ENCODE measurements around the gene PPP3CB. TPM values are rescaled to one million over a fixed set of nuclear protein-coding genes. Genes with fewer than 3 reads are reported as not detected.

PPP3CB gene
- total and polyA plus RNA-seq, 2 donors (not counting 3 experiments of a cell fraction or from before 2014, with no cell fraction given): 13.5 to 30.4 TPM

DNA sequence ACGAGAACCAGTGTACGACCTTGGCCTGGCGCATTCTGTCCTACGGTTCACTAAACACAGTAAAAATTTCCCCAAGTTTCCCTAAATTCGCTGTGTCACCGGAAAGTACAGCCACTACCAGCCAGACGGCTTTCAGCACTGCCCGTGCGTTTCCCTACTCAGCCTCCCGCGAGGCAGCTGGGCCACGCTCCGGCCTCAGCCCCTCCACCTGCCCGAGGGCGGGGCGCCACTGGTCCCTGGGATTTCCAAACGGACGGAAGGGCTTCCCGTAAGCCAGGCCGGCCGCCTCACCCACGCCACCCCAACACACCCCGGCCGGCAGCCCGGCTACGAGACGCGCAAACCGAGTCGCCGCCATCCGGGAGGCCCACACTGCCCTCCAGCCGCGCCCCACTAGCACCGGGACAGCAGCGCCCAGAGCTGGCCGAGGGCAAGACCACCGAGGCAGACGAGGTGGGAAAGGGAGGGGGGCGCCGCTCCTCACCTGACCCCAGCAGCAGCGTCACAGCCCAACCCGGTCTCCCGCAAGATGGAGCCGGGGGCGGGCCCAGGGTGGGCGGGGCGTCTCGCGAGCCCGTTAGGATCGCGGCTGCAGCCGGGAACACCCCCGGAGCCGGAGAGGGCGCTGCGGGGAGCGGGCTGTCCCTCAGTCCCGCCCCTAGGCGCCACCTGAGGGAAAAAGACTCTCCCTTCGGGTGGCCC is 82.1 kb downstream of the PPP3CB start, which contains the start of gene ANXA7:
TSS of gene ANXA7 (minus strand) at position 531 of the 702 bp plus-strand sequence. CDS start 13,202 bp downstream, outside the sequence.
- POLR2A ChIA-PET: no interaction called here
- FAIRE-seq (no peak), DNase-seq (ENCODE audit: low read depth, low spot score) (peak; percentile 88)

More for the DNA sequence above, 82.1 kb downstream of the PPP3CB start, which contains the start of gene ANXA7:
- H4K20me1 ChIP-seq (replicated peaks; ENCODE audit: control insufficient read depth, extremely low read depth, insufficient read depth, low read length): no peaks in the 10 kb centered on the region
- peak within 1 kb of the TSS; percentile 90 for H3K9ac ChIP-seq (replicated peaks; ENCODE audit: extremely low read depth, insufficient read depth, low read length)
- peak within 1 kb of the TSS; percentile 96 for H2AFZ ChIP-seq (ENCODE audit: low read depth, low read length)
- peaks cover 44% of the 10 kb centered on the region for H3K79me2 ChIP-seq (ENCODE audit: control insufficient read depth, insufficient read depth, low read length)
- peak within 1 kb of the TSS; percentile 99 for H3K4me2 ChIP-seq (ENCODE audit: insufficient read depth, low read length)
- peak within 1 kb of the TSS; percentile 45 to 85 (median 66) for H3K4me3 ChIP-seq (replicated peaks in 1 of 3; ENCODE audit: insufficient read depth in 1 of 3, low read depth in 1 of 3, low read length in 3 of 3)
- H3K9me1 ChIP-seq (replicated peaks; ENCODE audit: control insufficient read depth, extremely low read depth, insufficient read depth, low read length): no peaks in the 10 kb centered on the region
- peaks cover 11% of the 10 kb centered on the region for H3K4me1 ChIP-seq (ENCODE audit: control insufficient read depth, extremely low read depth, insufficient read depth, low read length)
- no peaks in the 10 kb centered on the region for H3K36me3 ChIP-seq (ENCODE audit: control insufficient read depth in 2 of 2, extremely low read depth in 1 of 2, insufficient read depth in 2 of 2, low read length in 2 of 2)
- peak within 1 kb of the TSS; percentile 85 for H3K27ac ChIP-seq (ENCODE audit: insufficient read depth, low read depth, low read length)
- TSS peak; percentile 78 for BruUV-seq (replicated peaks)
- peaks cover 0 to 5% of the 10 kb centered on the region in 2 experiments for H3K27me3 ChIP-seq (ENCODE audit: control insufficient read depth in 2 of 2, insufficient read depth in 2 of 2, low read length in 2 of 2)
- dilution Hi-C loops (cut with MboI; ENCODE audit: extremely low pct_ligation_motif_present, low sequenced_read_pairs) (no loop called here), intact Hi-C loops (cut with micrococcal nuclease) (loop anchor here (1.0 kb wide), 1 partner anchor 245 kb away; the partner anchor contains the start of genes ECD and FAM149B1)
- TF ChIP-seq POLR2A (IDR thresholded peaks at IDR 0.05; ENCODE audit: low read depth, low read length): peak; percentile 63
- no peak for TF ChIP-seq MYC (IDR thresholded peaks at IDR 0.05; ENCODE audit: low read depth, low read length)
- TF ChIP-seq, protein P1, sequence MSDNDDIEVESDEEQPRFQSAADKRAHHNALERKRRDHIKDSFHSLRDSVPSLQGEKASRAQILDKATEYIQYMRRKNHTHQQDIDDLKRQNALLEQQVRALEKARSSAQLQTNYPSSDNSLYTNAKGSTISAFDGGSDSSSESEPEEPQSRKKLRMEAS (IDR thresholded peaks at IDR 0.05; ENCODE audit: insufficient read depth, insufficient read length): no peak
- TF ChIP-seq POLR2AphosphoS5 (IDR thresholded peaks at IDR 0.05; ENCODE audit: insufficient read depth, low read depth, low read length): peak; percentile 65
- no peak for TF ChIP-seq JUN (IDR thresholded peaks at IDR 0.05; ENCODE audit: borderline replicate concordance, insufficient read depth, insufficient read length, low read depth)
- TF ChIP-seq GATA2 (IDR thresholded peaks at IDR 0.05; ENCODE audit: insufficient read depth, insufficient read length, low read depth, low read length): no peak
- TF ChIP-seq FOS (IDR thresholded peaks at IDR 0.05; ENCODE audit: borderline replicate concordance, insufficient read depth, low read length): no peak
- no peak for TF ChIP-seq EZH2 (IDR thresholded peaks at IDR 0.05; ENCODE audit: borderline replicate concordance, low read depth, low read length, severe bottlenecking)
- TF ChIP-seq, protein P2, sequence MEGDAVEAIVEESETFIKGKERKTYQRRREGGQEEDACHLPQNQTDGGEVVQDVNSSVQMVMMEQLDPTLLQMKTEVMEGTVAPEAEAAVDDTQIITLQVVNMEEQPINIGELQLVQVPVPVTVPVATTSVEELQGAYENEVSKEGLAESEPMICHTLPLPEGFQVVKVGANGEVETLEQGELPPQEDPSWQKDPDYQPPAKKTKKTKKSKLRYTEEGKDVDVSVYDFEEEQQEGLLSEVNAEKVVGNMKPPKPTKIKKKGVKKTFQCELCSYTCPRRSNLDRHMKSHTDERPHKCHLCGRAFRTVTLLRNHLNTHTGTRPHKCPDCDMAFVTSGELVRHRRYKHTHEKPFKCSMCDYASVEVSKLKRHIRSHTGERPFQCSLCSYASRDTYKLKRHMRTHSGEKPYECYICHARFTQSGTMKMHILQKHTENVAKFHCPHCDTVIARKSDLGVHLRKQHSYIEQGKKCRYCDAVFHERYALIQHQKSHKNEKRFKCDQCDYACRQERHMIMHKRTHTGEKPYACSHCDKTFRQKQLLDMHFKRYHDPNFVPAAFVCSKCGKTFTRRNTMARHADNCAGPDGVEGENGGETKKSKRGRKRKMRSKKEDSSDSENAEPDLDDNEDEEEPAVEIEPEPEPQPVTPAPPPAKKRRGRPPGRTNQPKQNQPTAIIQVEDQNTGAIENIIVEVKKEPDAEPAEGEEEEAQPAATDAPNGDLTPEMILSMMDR (IDR thresholded peaks at IDR 0.05; ENCODE audit: extremely low read depth in 1 of 2, insufficient read depth in 1 of 2, low read depth in 1 of 2, low read length in 2 of 2): peak in 1 of 2 donors; percentile 57
- no peaks in the 10 kb centered on the region for H3K9me3 ChIP-seq (replicated peaks; ENCODE audit: control insufficient read depth, insufficient read depth, low read length)
- CTCF ChIA-PET: interaction anchor here (0.5 kb wide), 1 partner anchor 150 kb away, joined by 3 read pairs; no protein-coding TSS in a partner anchor

Measured in endothelial cell of umbilical vein (primary cell).